Measurements from ENCODE around the gene ELL. TPM values are rescaled to one million over a fixed set of nuclear protein-coding genes. Genes with fewer than 3 reads are reported as not detected.

The ELL gene
- total and polyA plus RNA-seq, 9 of the 15 experiments (the other 6 are each of a cell fraction or from before 2014, with no cell fraction given) = 0.24 to 22.5 (median 4.1) TPM

DNA sequence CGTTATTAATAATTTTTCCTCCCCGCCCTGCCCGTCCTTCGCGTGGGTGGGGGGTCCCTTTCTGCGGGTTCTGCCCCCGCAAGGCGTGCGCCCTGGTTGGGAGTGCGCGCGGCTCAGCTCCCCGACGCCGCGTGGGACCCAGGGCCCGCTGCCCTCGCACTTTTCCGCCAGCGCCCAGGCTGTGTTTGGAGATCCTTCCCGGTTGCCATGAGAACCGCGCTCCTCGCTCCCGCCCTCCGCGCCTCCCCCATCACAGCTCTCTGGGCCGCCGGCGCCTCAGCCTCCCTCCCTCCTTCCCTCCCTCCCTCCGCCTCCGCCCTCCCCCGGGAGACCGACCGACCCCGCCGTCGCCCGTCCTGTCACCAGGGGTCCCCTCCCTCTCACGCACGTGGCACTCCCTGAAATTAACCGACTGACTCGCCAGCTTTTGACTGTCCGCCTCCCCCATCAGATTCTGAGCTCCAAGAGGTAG lies 105.1 kb downstream of the ELL start (continued):
- TF ChIP-seq NCOR1 (IDR thresholded peaks at IDR 0.05) (peak; percentile 36; the same call in 1 of the 2 replicates), RBM34 (IDR thresholded peaks at IDR 0.05; ENCODE audit: borderline replicate concordance, insufficient read depth, low read length) (no peak), ILF3 (IDR thresholded peaks at IDR 0.05; ENCODE audit: borderline replicate concordance) (no peak), HSF4 (CRISPR knock-in tag; IDR thresholded peaks at IDR 0.05; ENCODE audit: borderline replicate concordance) (no peak), MYC (IDR thresholded peaks at IDR 0.05; ENCODE audit: low read depth, low read length) (peak; percentile 88), MYC (CRISPR knock-in tag; IDR thresholded peaks at IDR 0.05; ENCODE audit: borderline replicate concordance, low read depth) (no peak), CHD4 (IDR thresholded peaks at IDR 0.05; ENCODE audit: insufficient read depth, insufficient replicate concordance, low read depth, low read length, poor library complexity, severe bottlenecking) (no peak), RBM15 (IDR thresholded peaks at IDR 0.05; ENCODE audit: insufficient read depth, low read length) (no peak), ZNF696 (CRISPR knock-in tag; conservative IDR thresholded peaks at IDR 0.05) (no peak), TARDBP (IDR thresholded peaks at IDR 0.05) (no peak), HOXB6 (CRISPR knock-in tag; IDR thresholded peaks at IDR 0.05; ENCODE audit: borderline replicate concordance) (no peak), KDM2B (CRISPR knock-in tag; IDR thresholded peaks at IDR 0.05) (no peak), ZNF174 (CRISPR knock-in tag; IDR thresholded peaks at IDR 0.05) (no peak), RFX7 (CRISPR knock-in tag; IDR thresholded peaks at IDR 0.05) (no peak)
- TF ChIP-seq, protein P1, sequence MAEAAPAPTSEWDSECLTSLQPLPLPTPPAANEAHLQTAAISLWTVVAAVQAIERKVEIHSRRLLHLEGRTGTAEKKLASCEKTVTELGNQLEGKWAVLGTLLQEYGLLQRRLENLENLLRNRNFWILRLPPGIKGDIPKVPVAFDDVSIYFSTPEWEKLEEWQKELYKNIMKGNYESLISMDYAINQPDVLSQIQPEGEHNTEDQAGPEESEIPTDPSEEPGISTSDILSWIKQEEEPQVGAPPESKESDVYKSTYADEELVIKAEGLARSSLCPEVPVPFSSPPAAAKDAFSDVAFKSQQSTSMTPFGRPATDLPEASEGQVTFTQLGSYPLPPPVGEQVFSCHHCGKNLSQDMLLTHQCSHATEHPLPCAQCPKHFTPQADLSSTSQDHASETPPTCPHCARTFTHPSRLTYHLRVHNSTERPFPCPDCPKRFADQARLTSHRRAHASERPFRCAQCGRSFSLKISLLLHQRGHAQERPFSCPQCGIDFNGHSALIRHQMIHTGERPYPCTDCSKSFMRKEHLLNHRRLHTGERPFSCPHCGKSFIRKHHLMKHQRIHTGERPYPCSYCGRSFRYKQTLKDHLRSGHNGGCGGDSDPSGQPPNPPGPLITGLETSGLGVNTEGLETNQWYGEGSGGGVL (CRISPR knock-in tag; IDR thresholded peaks at IDR 0.05) = no peak
- TF ChIP-seq, protein P2, sequence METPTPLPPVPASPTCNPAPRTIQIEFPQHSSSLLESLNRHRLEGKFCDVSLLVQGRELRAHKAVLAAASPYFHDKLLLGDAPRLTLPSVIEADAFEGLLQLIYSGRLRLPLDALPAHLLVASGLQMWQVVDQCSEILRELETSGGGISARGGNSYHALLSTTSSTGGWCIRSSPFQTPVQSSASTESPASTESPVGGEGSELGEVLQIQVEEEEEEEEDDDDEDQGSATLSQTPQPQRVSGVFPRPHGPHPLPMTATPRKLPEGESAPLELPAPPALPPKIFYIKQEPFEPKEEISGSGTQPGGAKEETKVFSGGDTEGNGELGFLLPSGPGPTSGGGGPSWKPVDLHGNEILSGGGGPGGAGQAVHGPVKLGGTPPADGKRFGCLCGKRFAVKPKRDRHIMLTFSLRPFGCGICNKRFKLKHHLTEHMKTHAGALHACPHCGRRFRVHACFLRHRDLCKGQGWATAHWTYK (CRISPR knock-in tag; IDR thresholded peaks at IDR 0.05) = no peak
- TF ChIP-seq, protein P3, sequence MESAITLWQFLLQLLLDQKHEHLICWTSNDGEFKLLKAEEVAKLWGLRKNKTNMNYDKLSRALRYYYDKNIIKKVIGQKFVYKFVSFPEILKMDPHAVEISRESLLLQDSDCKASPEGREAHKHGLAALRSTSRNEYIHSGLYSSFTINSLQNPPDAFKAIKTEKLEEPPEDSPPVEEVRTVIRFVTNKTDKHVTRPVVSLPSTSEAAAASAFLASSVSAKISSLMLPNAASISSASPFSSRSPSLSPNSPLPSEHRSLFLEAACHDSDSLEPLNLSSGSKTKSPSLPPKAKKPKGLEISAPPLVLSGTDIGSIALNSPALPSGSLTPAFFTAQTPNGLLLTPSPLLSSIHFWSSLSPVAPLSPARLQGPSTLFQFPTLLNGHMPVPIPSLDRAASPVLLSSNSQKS (CRISPR knock-in tag; IDR thresholded peaks at IDR 0.05) = no peak
- TF ChIP-seq, protein P4, sequence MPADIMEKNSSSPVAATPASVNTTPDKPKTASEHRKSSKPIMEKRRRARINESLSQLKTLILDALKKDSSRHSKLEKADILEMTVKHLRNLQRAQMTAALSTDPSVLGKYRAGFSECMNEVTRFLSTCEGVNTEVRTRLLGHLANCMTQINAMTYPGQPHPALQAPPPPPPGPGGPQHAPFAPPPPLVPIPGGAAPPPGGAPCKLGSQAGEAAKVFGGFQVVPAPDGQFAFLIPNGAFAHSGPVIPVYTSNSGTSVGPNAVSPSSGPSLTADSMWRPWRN (IDR thresholded peaks at IDR 0.05; ENCODE audit: low read depth) = no peak
- TF ChIP-seq, protein P5, sequence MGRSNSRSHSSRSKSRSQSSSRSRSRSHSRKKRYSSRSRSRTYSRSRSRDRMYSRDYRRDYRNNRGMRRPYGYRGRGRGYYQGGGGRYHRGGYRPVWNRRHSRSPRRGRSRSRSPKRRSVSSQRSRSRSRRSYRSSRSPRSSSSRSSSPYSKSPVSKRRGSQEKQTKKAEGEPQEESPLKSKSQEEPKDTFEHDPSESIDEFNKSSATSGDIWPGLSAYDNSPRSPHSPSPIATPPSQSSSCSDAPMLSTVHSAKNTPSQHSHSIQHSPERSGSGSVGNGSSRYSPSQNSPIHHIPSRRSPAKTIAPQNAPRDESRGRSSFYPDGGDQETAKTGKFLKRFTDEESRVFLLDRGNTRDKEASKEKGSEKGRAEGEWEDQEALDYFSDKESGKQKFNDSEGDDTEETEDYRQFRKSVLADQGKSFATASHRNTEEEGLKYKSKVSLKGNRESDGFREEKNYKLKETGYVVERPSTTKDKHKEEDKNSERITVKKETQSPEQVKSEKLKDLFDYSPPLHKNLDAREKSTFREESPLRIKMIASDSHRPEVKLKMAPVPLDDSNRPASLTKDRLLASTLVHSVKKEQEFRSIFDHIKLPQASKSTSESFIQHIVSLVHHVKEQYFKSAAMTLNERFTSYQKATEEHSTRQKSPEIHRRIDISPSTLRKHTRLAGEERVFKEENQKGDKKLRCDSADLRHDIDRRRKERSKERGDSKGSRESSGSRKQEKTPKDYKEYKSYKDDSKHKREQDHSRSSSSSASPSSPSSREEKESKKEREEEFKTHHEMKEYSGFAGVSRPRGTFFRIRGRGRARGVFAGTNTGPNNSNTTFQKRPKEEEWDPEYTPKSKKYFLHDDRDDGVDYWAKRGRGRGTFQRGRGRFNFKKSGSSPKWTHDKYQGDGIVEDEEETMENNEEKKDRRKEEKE (IDR thresholded peaks at IDR 0.05; ENCODE audit: borderline replicate concordance in 1 of 2, control insufficient read depth in 1 of 2, low read depth in 2 of 2, low read length in 1 of 2) = no peak
